ENCODE measurements around the gene FRMD4A.

- TF ChIP-seq EZH2 (IDR thresholded peaks at IDR 0.05; ENCODE audit: insufficient read depth, poor library complexity, severe bottlenecking) (no peak), EZH2phosphoT487 (IDR thresholded peaks at IDR 0.05; ENCODE audit: insufficient read depth, low read depth) (no peak)
These were observed 122.5 kb downstream of the FRMD4A start for GRCh38 chr10:14208231-14208630.
